A549 (cell line): ENCODE data around the gene USP54. TPM values are rescaled to one million over a fixed set of nuclear protein-coding genes. Genes with fewer than 3 reads are reported as not detected.

Experiments
- ATAC-seq, 2 experiments: fragments of 200-7000 bp in 1 of 2; fragments of >200 bp in 1 of 2; cut with Nextera tagmentation in 1 of 2; cut with Tn5 transposase in 1 of 2; 3 replicates each; pipeline versions ENCODE4 v1.8.0 to v1.9.1; 2018 to 2020; ENCODE audit warnings: mild to moderate bottlenecking in 1 of 2, moderate library complexity in 1 of 2
- CTCF ChIA-PET: fragments of 300-600 bp; sonication (Branson Sonifier 250); formaldehyde crosslinking; extraction: SDS; loops from one replicate; lab custom pipeline; 2021; ENCODE audit warnings: antibody characterized with exemption, inconsistent platforms; lab: Yijun Ruan, JAX
- POLR2A ChIA-PET: fragments of 350-600 bp; formaldehyde crosslinking; extraction: SDS; loops from one replicate; lab custom pipeline; 2021; ENCODE audit warnings: antibody characterized with exemption, inconsistent platforms; lab: Yijun Ruan, JAX
- DNase-seq, 2 experiments: peaks; one replicate each; pipeline versions ENCODE4 v3.0.0 to v3.0.0-alpha.2; 2011 to 2016; ENCODE audit warnings: low read depth in 1 of 2, low spot score in 1 of 2
- FAIRE-seq: peaks from 2 replicates; lab custom pipeline; 2011; peaks lifted over from hg19 to GRCh38; lab: Jason Lieb, UNC
- H3K27ac ChIP-seq, 2 experiments: fragments of >200 bp; sonication (Bioruptor Twin); formaldehyde crosslinking; 3 replicates each; pipeline ENCODE4 v1.5.1; 2016 to 2017
- H3K4me1 ChIP-seq: fragments of >200 bp; sonication (Bioruptor Twin); formaldehyde crosslinking; 3 replicates; pipeline ENCODE4 v1.6.1; 2016
- H3K4me2 ChIP-seq: fragments of >200 bp; sonication (Bioruptor Twin); formaldehyde crosslinking; 3 replicates; pipeline ENCODE4 v1.6.1; 2016
- H3K4me3 ChIP-seq: fragments of >200 bp; sonication (Bioruptor Twin); formaldehyde crosslinking; 3 replicates; pipeline ENCODE4 v1.5.1; 2016
- H3K9me3 ChIP-seq: fragments of >200 bp; sonication (Bioruptor Twin); formaldehyde crosslinking; 3 replicates; pipeline ENCODE4 v1.6.1; 2016
- CHD2 ChIP-seq: fragments of 150-350 bp; IDR thresholded peaks from 2 replicates; pipeline ENCODE4 v1.6.1; 2014; ENCODE audit warnings: low read length; ENCODE audit not compliant: partially characterized antibody
- FOSL2 ChIP-seq, 2 experiments: fragments of 450-650 bp in 1 of 2; fragments of >200 bp in 1 of 2; sonication (Bioruptor Twin) in 1 of 2; formaldehyde crosslinking; IDR thresholded peaks; 2 replicates each; pipeline versions ENCODE4 v1.5.0 to v1.6.1; 2016 to 2020; ENCODE audit warnings: mild to moderate bottlenecking in 1 of 2, moderate library complexity in 1 of 2
- GATA3 ChIP-seq: IDR thresholded peaks from 2 replicates; pipeline ENCODE4 v1.6.1; 2012; ENCODE audit warnings: borderline replicate concordance
- JUN ChIP-seq, 2 experiments: fragments of >200 bp; sonication (Bioruptor Twin); formaldehyde crosslinking; IDR thresholded peaks; 2 replicates in 1 of 2; 3 replicates in 1 of 2; pipeline ENCODE4 v1.6.1; 2016 to 2017
- MAZ ChIP-seq: fragments of 150-350 bp; IDR thresholded peaks from 2 replicates; pipeline ENCODE4 v1.6.1; 2014; ENCODE audit warnings: antibody characterized with exemption, low read depth, low read length, borderline replicate concordance
- MYC ChIP-seq: IDR thresholded peaks from 2 replicates; pipeline ENCODE4 v1.6.1; 2012; ENCODE audit warnings: mild to moderate bottlenecking, inconsistent platforms, low read length, improper control_type of control experiment, borderline replicate concordance
- NFE2L2 ChIP-seq: fragments of 150-350 bp; conservative IDR thresholded peaks from 2 replicates; pipeline ENCODE4 v1.6.1; 2014; ENCODE audit warnings: low read length
- NR3C1 ChIP-seq: fragments of >200 bp; sonication (Bioruptor Twin); formaldehyde crosslinking; IDR thresholded peaks from 3 replicates; pipeline ENCODE4 v1.6.1; 2017
- PHF8 ChIP-seq: fragments of 200-600 bp; sonication (generic); IDR thresholded peaks from 2 replicates; pipeline ENCODE4 v1.6.1; 2016; ENCODE audit warnings: low read depth, mild to moderate bottlenecking, antibody characterized with exemption, moderate library complexity, borderline replicate concordance
- POLR2AphosphoS2 ChIP-seq: conservative IDR thresholded peaks from 2 replicates; pipeline ENCODE4 v1.6.1; 2012; ENCODE audit warnings: low read length, improper control_type of control experiment, inconsistent platforms
- RFX5 ChIP-seq: fragments of 450-650 bp; IDR thresholded peaks from 2 replicates; pipeline ENCODE4 v1.7.1; 2014; ENCODE audit warnings: antibody characterized with exemption, mild to moderate bottlenecking, moderate library complexity
- SMC3 ChIP-seq: fragments of >200 bp; sonication (Bioruptor Twin); formaldehyde crosslinking; IDR thresholded peaks from 3 replicates; pipeline ENCODE4 v1.6.1; 2018; ENCODE audit warnings: inconsistent platforms
- TFCP2L1 ChIP-seq: fragments of 250-450 bp; sonication (Bioruptor Pico); IDR thresholded peaks from 2 replicates; pipeline ENCODE4 v1.5.0; 2021; ENCODE audit warnings: mild to moderate bottlenecking
- WGBS: methylation state at CpG from one replicate; pipeline ENCODE4 v1.1.6; 2017; ENCODE audit errors: missing lambda C conversion rate; 5-methylcytosine and 5-hydroxymethylcytosine counted together
- polyA plus RNA-seq, 4 experiments: library from polyadenylated mRNA; depleted of rRNA in 3 of 4; stranded (reverse); fragments of >200 nt; fragmentation: RNase III in 1 of 4; extraction: RNeasy Plus Mini Kit Qiagen cat#74134 plus additional on column Dnase treatment in 1 of 4; gene quantifications; 2 replicates in 3 of 4; 3 replicates in 1 of 4; pipeline ENCODE4 v1.2.3, GENCODE V29; 2011 to 2017
- TF ChIP-seq, protein P1 (sequence below): fragments of 450-650 bp; IDR thresholded peaks from 2 replicates; pipeline ENCODE4 v1.6.1; 2014; ENCODE audit warnings: antibody characterized with exemption
- TF ChIP-seq, protein P2 (sequence below): IDR thresholded peaks from 2 replicates; pipeline ENCODE4 v1.6.1; 2012
- TF ChIP-seq, protein P3 (sequence below): IDR thresholded peaks from 2 replicates; pipeline ENCODE4 v1.6.1; 2012; ENCODE audit warnings: low read depth, borderline replicate concordance
- TF ChIP-seq, protein P4 (sequence below): fragments of >200 bp; sonication (Bioruptor Twin); formaldehyde crosslinking; IDR thresholded peaks from 2 replicates; pipeline ENCODE4 v1.6.1; 2016

USP54 gene
- polyA plus RNA-seq, 2 of the 4 experiments (the other 2 are of a cell fraction) = 8.8 to 32.5 TPM

DNA sequence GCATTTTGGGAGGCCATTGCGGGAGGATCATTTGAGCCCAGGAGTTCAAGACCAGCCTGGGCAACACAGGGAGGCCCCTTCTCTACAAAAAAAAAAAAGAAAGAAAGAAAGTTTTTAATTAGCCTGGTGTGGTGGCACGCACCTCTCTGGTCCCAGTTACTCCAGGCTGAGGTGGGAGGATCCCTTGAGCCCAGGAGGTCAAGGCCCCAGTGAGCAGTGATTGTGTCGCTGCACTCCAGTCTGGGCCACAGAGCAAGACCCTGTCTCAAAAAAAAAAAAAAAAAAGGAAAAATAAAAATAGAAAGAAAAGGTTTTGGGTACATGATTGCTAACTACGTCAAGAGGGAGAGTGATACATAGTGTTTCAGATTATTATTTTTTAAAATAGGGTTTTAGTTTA lies 2.0 kb upstream of the USP54 start:
- Histone ChIP-seq H3K27ac (peak overlapping the region in 1 of 2 experiments; percentile 55; a peak in 2 of 6 replicates), H3K9me3 (no peaks in the 10 kb centered on the region), H3K4me1 (peaks cover 40% of the 10 kb centered on the region), H3K4me2 (no peak overlapping the region), H3K4me3 (no peak overlapping the region)
- TF ChIP-seq, protein P1, sequence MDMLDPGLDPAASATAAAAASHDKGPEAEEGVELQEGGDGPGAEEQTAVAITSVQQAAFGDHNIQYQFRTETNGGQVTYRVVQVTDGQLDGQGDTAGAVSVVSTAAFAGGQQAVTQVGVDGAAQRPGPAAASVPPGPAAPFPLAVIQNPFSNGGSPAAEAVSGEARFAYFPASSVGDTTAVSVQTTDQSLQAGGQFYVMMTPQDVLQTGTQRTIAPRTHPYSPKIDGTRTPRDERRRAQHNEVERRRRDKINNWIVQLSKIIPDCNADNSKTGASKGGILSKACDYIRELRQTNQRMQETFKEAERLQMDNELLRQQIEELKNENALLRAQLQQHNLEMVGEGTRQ = no peak
- TF ChIP-seq, protein P2, sequence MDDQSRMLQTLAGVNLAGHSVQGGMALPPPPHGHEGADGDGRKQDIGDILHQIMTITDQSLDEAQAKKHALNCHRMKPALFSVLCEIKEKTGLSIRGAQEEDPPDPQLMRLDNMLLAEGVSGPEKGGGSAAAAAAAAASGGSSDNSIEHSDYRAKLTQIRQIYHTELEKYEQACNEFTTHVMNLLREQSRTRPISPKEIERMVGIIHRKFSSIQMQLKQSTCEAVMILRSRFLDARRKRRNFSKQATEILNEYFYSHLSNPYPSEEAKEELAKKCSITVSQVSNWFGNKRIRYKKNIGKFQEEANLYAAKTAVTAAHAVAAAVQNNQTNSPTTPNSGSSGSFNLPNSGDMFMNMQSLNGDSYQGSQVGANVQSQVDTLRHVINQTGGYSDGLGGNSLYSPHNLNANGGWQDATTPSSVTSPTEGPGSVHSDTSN = no peak
- no peak for TF ChIP-seq GATA3
- TF ChIP-seq TFCP2L1 (CRISPR knock-in tag) = no peak
- TF ChIP-seq, protein P3, sequence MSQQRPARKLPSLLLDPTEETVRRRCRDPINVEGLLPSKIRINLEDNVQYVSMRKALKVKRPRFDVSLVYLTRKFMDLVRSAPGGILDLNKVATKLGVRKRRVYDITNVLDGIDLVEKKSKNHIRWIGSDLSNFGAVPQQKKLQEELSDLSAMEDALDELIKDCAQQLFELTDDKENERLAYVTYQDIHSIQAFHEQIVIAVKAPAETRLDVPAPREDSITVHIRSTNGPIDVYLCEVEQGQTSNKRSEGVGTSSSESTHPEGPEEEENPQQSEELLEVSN = no peak
- no peak for TF ChIP-seq RFX5
- CTCF ChIA-PET = interaction anchor here (0.6 to 1.2 kb wide), 4 partner anchors 14 to 64 kb away, joined by 3 to 6 read pairs (median 4); no protein-coding TSS in a partner anchor
- no peak for ATAC-seq
- POLR2A ChIA-PET = no interaction called here
- WGBS = 93% methylated on average over 4 of the region's 4 CpGs
- no peak for FAIRE-seq
- no peak for DNase-seq

DNA sequence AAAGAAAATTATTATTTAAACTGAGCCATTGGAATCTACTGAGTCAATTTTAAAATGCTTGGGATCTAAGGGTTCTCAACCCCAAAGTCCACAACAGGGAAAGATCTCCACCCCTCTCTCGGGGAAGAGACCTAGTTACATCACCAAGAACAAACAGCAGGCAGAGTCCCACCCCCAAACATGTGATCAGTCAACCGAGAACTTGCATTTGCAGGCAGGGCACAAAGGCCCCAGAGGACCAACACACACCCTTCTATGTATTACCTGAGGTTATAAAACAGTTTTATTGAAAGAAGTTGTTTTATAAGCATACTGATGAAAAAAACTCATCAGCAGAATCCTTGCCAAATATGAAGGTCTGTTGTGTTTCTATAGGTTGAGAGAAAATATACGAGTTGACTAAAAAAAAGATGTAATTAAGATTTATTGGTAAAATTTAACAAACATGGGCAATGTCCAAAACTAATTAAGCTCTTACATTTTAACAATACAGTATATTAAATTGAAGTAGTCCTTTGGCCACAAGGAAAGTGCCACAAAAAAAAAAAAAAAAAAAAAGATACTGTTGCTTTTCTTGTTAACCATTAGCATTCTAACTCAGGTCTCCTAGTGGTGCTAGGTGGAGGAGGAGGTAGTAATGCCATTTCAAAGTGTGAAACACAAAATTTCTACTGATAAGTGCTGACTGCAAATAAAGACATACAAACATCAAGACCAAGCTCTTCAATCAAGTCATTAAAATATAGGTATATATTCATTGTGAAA lies 975 bp upstream of the USP54 start:
- peaks cover 45% of the 10 kb centered on the region for H3K4me1 ChIP-seq
- peak overlapping the region; percentile 87 for H3K4me2 ChIP-seq
- H3K27ac ChIP-seq = peak overlapping the region; percentile 66 to 71
- 24% methylated on average over 3 of the region's 3 CpGs for WGBS
- CTCF ChIA-PET = interaction anchor here (0.6 to 1.0 kb wide), 5 partner anchors 18 to 256 kb away, joined by 3 to 6 read pairs (median 3); no protein-coding TSS in a partner anchor
- peak; percentile 74 to 78 for DNase-seq
- no peaks in the 10 kb centered on the region for H3K9me3 ChIP-seq
- FAIRE-seq = no peak
- POLR2A ChIA-PET = no interaction called here
- peak overlapping the region; percentile 11; the same call in 1 of the 3 replicates for H3K4me3 ChIP-seq
- no peak for TF ChIP-seq PHF8
- TF ChIP-seq, all 56 proteins: peak for 0
- ATAC-seq = peak; percentile 94 to 96

DNA sequence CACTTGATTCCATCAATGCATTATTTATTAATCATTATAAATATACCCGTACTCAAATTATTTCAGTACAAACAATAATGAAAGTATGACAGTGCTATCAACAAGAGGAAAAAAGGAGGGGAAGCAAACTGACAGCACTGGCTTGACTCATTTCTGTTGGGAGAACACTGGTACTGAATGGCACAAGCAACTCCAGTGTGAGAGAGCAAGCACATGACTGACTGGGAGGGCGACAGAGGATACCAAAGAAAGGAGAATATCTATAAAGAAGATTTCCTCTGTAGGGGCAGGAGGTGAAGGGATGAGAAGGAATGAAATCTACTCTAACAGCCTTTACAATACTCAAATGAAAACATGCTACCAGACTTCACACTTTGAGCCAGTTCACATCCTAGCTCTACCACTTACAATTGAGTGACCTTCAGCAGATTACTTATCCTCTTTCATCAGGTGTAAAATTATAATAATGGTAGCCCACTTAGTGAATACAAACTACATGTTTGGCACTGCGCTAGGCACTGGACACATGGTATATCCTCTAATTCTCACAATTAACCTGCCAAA lies 1.5 kb downstream of the USP54 start:
- H3K27ac ChIP-seq = no peak overlapping the region
- no peak for DNase-seq
- H3K4me3 ChIP-seq = no peak overlapping the region
- peaks cover 4% of the 10 kb centered on the region; the same call in 1 of the 3 replicates for H3K9me3 ChIP-seq
- POLR2A ChIA-PET = no interaction called here
- CTCF ChIA-PET = interaction anchor here (1.4 kb wide), 1 partner anchor 8 kb away, joined by 4 read pairs; no protein-coding TSS in a partner anchor
- FAIRE-seq = no peak
- peaks cover 60% of the 10 kb centered on the region for H3K4me1 ChIP-seq
- ATAC-seq = no peak
- WGBS = 79% methylated on average over 3 of the region's 3 CpGs
- peak overlapping the region; percentile 9; the same call in 1 of the 3 replicates for H3K4me2 ChIP-seq
- no peak for TF ChIP-seq CHD2
- TF ChIP-seq NFE2L2 = no peak
- no peak for TF ChIP-seq POLR2AphosphoS2
- TF ChIP-seq, protein P2 = no peak
- TF ChIP-seq, protein P4, sequence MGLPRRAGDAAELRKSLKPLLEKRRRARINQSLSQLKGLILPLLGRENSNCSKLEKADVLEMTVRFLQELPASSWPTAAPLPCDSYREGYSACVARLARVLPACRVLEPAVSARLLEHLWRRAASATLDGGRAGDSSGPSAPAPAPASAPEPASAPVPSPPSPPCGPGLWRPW = no peak
- TF ChIP-seq FOSL2 (IDR thresholded peaks at IDR 0.05) = no peak
- no peak for TF ChIP-seq FOSL2 (CRISPR knock-in tag; IDR thresholded peaks at IDR 0.05)
- TF ChIP-seq JUN (IDR thresholded peaks at IDR 0.05) = no peak
- TF ChIP-seq MAZ = no peak
- no peak for TF ChIP-seq NR3C1
- TF ChIP-seq SMC3 = no peak
- no peak for TF ChIP-seq RFX5
- TF ChIP-seq MYC = no peak
